K562 (cell line): ENCODE results near the gene SOAT2. TPM values are rescaled to one million over a fixed set of nuclear protein-coding genes. Genes with fewer than 3 reads are reported as not detected.

ENCODE experiments used
- ARID1B ChIP-seq: fragments of 450-650 bp; IDR thresholded peaks from 2 replicates; pipeline ENCODE4 v1.6.1; 2016; ENCODE audit warnings: antibody characterized with exemption, mild to moderate bottlenecking, inconsistent platforms
- BCL6 ChIP-seq: fragments of 250-450 bp; sonication (Bioruptor Pico); IDR thresholded peaks from 2 replicates; pipeline ENCODE4 v1.4.0; 2020
- CAMTA2 ChIP-seq: fragments of 250-450 bp; sonication (Bioruptor Pico); conservative IDR thresholded peaks from 2 replicates; pipeline ENCODE4 v1.5.1; 2022
- CREB1 ChIP-seq, 2 experiments: sonication (generic) in 1 of 2; formaldehyde crosslinking in 1 of 2; IDR thresholded peaks; 2 replicates each; pipeline versions ENCODE4 v1.6.1 to v1.8.0; 2012 to 2022; ENCODE audit warnings: inconsistent platforms in 1 of 2, mild to moderate bottlenecking in 1 of 2, missing genetic modification reagents in 1 of 2, moderate library complexity in 1 of 2
- GATAD2A ChIP-seq: fragments of 450-650 bp; IDR thresholded peaks from 2 replicates; pipeline ENCODE4 v1.6.1; 2017
- GTF2F1 ChIP-seq: IDR thresholded peaks from 2 replicates; pipeline ENCODE4 v1.6.1; 2011; ENCODE audit warnings: low read depth, low read length, improper control_type of control experiment
- MCM3 ChIP-seq: fragments of 450-650 bp; IDR thresholded peaks from 2 replicates; pipeline ENCODE4 v1.6.1; 2016
- POU5F1 ChIP-seq: fragments of 150-350 bp; IDR thresholded peaks from 2 replicates; pipeline ENCODE4 v1.6.1; 2014; ENCODE audit warnings: borderline replicate concordance, low read length, low read depth, mild to moderate bottlenecking; ENCODE audit not compliant: partially characterized antibody
- PYGO2 ChIP-seq: fragments of 450-650 bp; IDR thresholded peaks from 2 replicates; pipeline ENCODE4 v1.6.1; 2016; ENCODE audit warnings: mild to moderate bottlenecking, missing genetic modification characterization, moderate library complexity, missing compliant biosample characterization
- RBFOX2 ChIP-seq: fragments of 200-400 bp; formaldehyde crosslinking; IDR thresholded peaks from 2 replicates; pipeline ENCODE4 v1.6.1; 2017; ENCODE audit warnings: low read depth, mild to moderate bottlenecking, low read length, moderate library complexity
- SRF ChIP-seq, 2 experiments: fragments of 250-450, 450-650 bp in 1 of 2; sonication (Bioruptor Pico) in 1 of 2; sonication (generic) in 1 of 2; formaldehyde crosslinking; IDR thresholded peaks; 2 replicates each; pipeline versions ENCODE4 v1.5.0 to v1.5.1; 2020 to 2022; ENCODE audit warnings: mild to moderate bottlenecking in 1 of 2, missing genetic modification reagents in 1 of 2
- TEAD2 ChIP-seq: fragments of 450-650 bp; IDR thresholded peaks from 2 replicates; pipeline ENCODE4 v1.6.1; 2016; ENCODE audit warnings: missing genetic modification characterization, control low read depth, missing compliant biosample characterization
- ZNF583 ChIP-seq: fragments of 250-450 bp; sonication (Bioruptor Pico); IDR thresholded peaks from 2 replicates; pipeline ENCODE4 v1.4.0; 2020
- ZNF586 ChIP-seq: fragments of 450-650 bp; formaldehyde crosslinking; conservative IDR thresholded peaks from 2 replicates; pipeline ENCODE4 v1.4.0; 2020; ENCODE audit warnings: mild to moderate bottlenecking, moderate library complexity
- ZNF699 ChIP-seq: fragments of 250-450 bp; sonication (Bioruptor Pico); IDR thresholded peaks from 2 replicates; pipeline ENCODE4 v1.8.0; 2021; ENCODE audit warnings: mild to moderate bottlenecking, moderate library complexity; ENCODE audit not compliant: insufficient replicate concordance
- polyA plus RNA-seq, 8 experiments: library from polyadenylated mRNA; depleted of rRNA in 4 of 8; stranded (reverse) in 5 of 8; unstranded in 3 of 8; fragments of >200 nt; fragmentation: Nextera tagmentation in 2 of 8; fragmentation: Illumina TruSeq in 1 of 8; extraction: Ambion mirVana in 2 of 8; extraction: Trizol in 1 of 8; gene quantifications; 2 replicates each; pipeline versions ENCODE4 v1.2.1 to v1.2.3, GENCODE V29; 2011 to 2014; ENCODE audit warnings: inconsistent platforms in 1 of 8, missing spikeins in 1 of 8
- total RNA-seq, 7 experiments: library from RNA; depleted of rRNA in 6 of 7; stranded (reverse); fragments of >200 nt in 6 of 7; fragmentation: Illumina TruSeq in 2 of 7; extraction: Trizol in 2 of 7; gene quantifications; 2 replicates each; pipeline versions ENCODE4 v1.2.1 to v1.2.3, GENCODE V29; 2011 to 2021; ENCODE audit warnings: low replicate concordance in 1 of 7
- TF ChIP-seq, protein P1 (sequence below): fragments of 450-650 bp; IDR thresholded peaks from 2 replicates; pipeline ENCODE4 v1.6.1; 2017; ENCODE audit warnings: antibody characterized with exemption
- TF ChIP-seq, protein P2 (sequence below): fragments of 450-650 bp; IDR thresholded peaks from 2 replicates; pipeline ENCODE4 v1.7.1; 2018; ENCODE audit warnings: mild to moderate bottlenecking, low read depth; ENCODE audit not compliant: partially characterized antibody
- TF ChIP-seq, protein P3 (sequence below): IDR thresholded peaks from 2 replicates; pipeline ENCODE4 v1.6.1; 2011; ENCODE audit warnings: borderline replicate concordance, low read depth, mild to moderate bottlenecking, moderate library complexity, low read length; ENCODE audit not compliant: insufficient read depth, poor library complexity, severe bottlenecking
- TF ChIP-seq, protein P4 (sequence below): fragments of 250-450 bp; sonication (Bioruptor Pico); IDR thresholded peaks from 2 replicates; pipeline ENCODE4 v1.5.0; 2020; ENCODE audit warnings: mild to moderate bottlenecking
- TF ChIP-seq, protein P5 (sequence below): fragments of 250-450 bp; sonication (Bioruptor Pico); IDR thresholded peaks from 2 replicates; pipeline ENCODE4 v1.5.1; 2021; ENCODE audit warnings: mild to moderate bottlenecking

SOAT2 gene
- total and polyA plus RNA-seq, 9 of the 15 experiments (the other 6 are each of a cell fraction or from before 2014, with no cell fraction given), result 0.04 TPM; not detected in 8

DNA sequence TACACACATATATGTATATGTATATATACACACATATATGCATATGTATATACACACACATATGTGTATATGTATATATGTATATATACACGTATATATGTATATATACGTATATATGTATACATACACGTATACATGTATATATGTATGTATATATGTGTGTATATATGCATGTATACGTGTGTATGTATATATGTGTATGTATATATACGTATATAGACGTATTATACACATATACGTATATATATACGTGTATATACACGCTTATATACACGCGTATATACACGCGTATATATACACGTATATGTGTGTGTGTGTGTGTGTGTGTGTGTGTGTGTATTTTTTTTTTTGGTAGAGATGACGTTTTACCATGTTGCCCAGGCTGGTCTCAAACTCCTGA, 44.4 kb downstream of the SOAT2 start (continued):
- TF ChIP-seq SRF (CRISPR knock-in tag; IDR thresholded peaks at IDR 0.05) (peak in 1 of 2 experiments; percentile 60; a peak in 1 of 4 replicates), GTF2F1 (no peak), ARID1B (no peak), GATAD2A (no peak), RBFOX2 (no peak), BCL6 (CRISPR knock-in tag) (no peak), PYGO2 (tag) (peak; percentile 68; the same call in 1 of the 2 replicates), ZNF583 (CRISPR knock-in tag) (peak; percentile 75; the same call in 1 of the 2 replicates), ZNF586 (CRISPR knock-in tag) (no peak), ZNF699 (CRISPR knock-in tag) (peak; percentile 91), TEAD2 (tag) (no peak), MCM3 (no peak), CAMTA2 (CRISPR knock-in tag) (peak; percentile 81; the same call in 1 of the 2 replicates), CREB1 (IDR thresholded peaks at IDR 0.05) (no peak), CREB1 (CRISPR knock-in tag; IDR thresholded peaks at IDR 0.05) (no peak), POU5F1 (no peak)
- TF ChIP-seq, protein P1, sequence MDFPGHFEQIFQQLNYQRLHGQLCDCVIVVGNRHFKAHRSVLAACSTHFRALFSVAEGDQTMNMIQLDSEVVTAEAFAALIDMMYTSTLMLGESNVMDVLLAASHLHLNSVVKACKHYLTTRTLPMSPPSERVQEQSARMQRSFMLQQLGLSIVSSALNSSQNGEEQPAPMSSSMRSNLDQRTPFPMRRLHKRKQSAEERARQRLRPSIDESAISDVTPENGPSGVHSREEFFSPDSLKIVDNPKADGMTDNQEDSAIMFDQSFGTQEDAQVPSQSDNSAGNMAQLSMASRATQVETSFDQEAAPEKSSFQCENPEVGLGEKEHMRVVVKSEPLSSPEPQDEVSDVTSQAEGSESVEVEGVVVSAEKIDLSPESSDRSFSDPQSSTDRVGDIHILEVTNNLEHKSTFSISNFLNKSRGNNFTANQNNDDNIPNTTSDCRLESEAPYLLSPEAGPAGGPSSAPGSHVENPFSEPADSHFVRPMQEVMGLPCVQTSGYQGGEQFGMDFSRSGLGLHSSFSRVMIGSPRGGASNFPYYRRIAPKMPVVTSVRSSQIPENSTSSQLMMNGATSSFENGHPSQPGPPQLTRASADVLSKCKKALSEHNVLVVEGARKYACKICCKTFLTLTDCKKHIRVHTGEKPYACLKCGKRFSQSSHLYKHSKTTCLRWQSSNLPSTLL, result no peak
- TF ChIP-seq, protein P2, sequence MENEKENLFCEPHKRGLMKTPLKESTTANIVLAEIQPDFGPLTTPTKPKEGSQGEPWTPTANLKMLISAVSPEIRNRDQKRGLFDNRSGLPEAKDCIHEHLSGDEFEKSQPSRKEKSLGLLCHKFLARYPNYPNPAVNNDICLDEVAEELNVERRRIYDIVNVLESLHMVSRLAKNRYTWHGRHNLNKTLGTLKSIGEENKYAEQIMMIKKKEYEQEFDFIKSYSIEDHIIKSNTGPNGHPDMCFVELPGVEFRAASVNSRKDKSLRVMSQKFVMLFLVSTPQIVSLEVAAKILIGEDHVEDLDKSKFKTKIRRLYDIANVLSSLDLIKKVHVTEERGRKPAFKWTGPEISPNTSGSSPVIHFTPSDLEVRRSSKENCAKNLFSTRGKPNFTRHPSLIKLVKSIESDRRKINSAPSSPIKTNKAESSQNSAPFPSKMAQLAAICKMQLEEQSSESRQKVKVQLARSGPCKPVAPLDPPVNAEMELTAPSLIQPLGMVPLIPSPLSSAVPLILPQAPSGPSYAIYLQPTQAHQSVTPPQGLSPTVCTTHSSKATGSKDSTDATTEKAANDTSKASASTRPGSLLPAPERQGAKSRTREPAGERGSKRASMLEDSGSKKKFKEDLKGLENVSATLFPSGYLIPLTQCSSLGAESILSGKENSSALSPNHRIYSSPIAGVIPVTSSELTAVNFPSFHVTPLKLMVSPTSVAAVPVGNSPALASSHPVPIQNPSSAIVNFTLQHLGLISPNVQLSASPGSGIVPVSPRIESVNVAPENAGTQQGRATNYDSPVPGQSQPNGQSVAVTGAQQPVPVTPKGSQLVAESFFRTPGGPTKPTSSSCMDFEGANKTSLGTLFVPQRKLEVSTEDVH, result no peak
- TF ChIP-seq, protein P3, sequence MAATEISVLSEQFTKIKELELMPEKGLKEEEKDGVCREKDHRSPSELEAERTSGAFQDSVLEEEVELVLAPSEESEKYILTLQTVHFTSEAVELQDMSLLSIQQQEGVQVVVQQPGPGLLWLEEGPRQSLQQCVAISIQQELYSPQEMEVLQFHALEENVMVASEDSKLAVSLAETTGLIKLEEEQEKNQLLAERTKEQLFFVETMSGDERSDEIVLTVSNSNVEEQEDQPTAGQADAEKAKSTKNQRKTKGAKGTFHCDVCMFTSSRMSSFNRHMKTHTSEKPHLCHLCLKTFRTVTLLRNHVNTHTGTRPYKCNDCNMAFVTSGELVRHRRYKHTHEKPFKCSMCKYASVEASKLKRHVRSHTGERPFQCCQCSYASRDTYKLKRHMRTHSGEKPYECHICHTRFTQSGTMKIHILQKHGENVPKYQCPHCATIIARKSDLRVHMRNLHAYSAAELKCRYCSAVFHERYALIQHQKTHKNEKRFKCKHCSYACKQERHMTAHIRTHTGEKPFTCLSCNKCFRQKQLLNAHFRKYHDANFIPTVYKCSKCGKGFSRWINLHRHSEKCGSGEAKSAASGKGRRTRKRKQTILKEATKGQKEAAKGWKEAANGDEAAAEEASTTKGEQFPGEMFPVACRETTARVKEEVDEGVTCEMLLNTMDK, result no peak
- TF ChIP-seq, protein P4, sequence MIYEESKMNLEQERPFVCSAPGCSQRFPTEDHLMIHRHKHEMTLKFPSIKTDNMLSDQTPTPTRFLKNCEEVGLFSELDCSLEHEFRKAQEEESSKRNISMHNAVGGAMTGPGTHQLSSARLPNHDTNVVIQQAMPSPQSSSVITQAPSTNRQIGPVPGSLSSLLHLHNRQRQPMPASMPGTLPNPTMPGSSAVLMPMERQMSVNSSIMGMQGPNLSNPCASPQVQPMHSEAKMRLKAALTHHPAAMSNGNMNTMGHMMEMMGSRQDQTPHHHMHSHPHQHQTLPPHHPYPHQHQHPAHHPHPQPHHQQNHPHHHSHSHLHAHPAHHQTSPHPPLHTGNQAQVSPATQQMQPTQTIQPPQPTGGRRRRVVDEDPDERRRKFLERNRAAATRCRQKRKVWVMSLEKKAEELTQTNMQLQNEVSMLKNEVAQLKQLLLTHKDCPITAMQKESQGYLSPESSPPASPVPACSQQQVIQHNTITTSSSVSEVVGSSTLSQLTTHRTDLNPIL (CRISPR knock-in tag), result no peak
- TF ChIP-seq, protein P5, sequence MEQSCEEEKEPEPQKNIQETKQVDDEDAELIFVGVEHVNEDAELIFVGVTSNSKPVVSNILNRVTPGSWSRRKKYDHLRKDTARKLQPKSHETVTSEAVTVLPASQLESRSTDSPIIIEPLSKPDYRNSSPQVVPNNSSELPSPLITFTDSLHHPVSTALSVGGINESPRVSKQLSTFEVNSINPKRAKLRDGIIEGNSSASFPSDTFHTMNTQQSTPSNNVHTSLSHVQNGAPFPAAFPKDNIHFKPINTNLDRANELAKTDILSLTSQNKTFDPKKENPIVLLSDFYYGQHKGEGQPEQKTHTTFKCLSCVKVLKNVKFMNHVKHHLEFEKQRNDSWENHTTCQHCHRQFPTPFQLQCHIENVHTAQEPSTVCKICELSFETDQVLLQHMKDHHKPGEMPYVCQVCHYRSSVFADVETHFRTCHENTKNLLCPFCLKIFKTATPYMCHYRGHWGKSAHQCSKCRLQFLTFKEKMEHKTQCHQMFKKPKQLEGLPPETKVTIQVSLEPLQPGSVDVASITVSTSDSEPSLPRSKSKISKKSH (CRISPR knock-in tag), result no peak
